NCI-H2107 treated with DMSO at 0.1 percent for 48 hours (cell line): ENCODE measurements around the gene OPTN.
"Not testable (repeated sequence)": the region's sequence is repeated elsewhere in the genome, so short reads cannot be mapped to it uniquely, and the experiment has no call there.

Experiments used
- DNase-seq: peaks from one replicate; lab custom pipeline; 2025; ENCODE audit not compliant: unreplicated experiment; lab: John Stamatoyannopoulos, UW

Gene OPTN

DNA sequence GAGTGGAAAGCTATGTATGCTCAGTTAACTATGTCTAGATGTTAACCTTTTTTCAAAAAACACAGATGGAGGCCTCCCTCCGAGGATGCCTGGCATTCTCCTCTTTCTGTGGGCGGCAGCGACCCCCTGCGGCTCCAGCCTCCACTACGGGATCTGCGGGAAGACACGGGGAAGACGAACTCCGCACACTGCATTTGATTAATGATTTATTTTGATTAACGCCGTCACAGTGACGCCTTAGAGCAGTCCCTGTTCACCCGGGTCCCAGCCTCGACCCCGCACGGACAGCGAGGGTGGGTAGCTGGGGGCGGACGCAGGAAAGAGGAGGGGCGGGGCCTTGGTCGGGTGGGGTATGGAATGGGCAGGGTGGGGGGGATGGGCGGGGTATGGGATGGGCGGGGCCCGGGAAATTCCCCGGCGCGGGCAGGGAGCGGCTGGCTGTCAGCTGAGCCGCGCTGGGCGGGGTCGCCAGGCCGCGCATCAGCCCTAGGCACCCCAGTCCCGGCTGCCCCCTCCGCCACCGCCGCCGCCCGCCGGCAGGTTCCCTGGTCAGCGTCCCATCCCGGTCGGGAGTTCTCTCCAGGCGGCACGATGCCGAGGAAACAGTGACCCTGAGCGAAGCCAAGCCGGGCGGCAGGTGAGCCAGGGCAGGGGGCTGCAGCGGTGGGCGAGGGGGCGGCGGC lies at the start of gene OPTN:
OPTN (plus strand) TSS at position 498 of the 683 bp plus-strand sequence. CDS start 8,960 bp downstream, outside the sequence.
- peak; percentile 23 for DNase-seq

DNA sequence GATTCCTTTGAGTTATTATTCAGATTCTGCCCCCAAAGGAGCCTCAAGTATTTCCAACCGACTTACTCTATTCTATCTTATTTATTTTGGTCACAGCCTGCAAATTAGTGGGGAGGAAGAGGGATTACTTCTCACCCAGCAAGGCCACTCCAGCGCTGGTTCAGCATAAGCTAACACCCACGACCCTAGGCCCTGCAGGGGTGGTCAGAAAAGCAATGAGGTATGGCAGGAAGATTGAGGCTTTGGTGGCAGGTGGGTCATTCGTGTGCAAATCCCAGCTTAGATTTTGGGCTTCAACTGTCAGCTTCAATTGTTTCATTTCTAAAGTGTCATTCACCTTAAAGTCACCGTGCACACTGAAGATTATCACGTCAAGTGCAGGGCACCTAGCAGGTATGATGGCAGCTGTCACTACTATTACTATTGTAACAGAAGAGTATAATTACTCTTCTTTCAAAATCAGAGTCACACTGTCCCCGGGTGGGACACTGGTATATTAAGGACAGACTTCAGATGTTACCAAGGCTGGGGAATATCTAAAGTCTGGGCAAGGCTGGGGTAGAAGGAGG lies 48.8 kb upstream of the OPTN start:
- DNase-seq: no peak

DNA sequence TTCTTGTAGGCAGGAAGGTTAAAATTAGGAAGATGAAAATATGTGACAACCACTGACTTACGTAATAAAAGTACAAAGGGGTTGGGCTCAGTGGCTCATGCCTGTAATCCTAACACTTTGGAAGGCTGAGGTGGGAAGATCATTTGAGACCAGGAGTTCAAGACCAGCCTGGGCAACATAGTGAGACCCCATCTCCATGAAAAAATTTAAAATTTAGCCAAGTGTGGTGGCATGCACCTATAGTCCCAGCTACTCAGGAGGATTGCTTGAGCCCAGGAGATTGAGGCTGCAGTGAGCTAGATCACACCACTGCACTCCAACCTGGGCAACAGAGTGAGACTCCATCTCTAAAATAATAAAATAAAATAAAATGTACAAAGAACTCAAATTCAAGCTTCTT lies 46.8 kb upstream of the OPTN start:
- DNase-seq: not testable (repeated sequence)

DNA sequence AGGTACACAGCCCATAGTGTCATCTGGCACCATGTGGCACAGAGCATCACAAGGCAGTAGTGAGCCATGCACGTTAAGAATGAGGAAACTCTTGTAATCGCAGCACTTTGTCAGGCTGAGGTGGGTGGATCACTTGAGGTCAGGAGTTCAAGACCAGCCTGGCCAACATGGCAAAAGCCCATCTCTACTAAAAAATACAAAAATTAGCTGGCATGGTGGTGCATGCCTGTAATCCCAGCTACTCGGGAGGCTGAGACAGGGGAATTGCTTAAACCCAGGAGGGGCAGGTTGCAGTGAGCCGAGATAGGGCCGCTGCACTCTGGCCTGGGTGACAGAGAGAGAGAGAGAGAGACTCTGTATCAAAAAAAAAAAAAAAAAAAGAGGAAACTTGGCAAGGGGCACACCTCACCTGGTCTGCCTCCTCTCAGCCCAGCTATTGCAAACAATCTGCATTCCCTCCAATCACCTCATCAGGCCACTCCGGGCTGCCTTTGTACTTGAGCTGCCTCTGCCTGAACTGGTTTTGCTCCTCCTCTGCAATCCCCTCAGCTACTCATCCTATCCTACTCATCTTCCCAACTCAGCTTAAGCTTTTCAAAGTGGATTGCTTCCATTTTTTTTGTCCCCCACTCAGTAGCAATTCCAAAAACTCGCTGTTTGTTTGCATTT lies 46.0 kb upstream of the OPTN start:
- no peak for DNase-seq

DNA sequence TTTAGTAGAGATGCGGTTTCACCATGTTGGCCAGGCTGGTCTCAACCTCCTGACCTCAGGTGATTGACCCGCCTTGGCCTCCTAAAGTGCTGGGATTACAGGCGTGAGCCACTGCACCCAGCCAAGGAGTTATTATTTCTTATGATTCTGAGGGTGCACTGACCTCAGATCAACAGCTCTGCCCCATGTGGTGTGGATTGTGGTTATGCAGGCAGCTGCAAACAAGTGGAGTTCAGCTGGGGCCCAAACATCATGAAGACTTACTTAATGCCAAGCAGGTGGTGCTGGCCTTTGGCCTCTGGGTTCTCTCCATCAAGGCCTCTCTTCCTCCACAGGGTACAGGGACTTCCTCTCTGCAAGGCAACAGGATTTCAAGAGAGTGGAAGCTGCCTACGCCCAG lies 45.1 kb upstream of the OPTN start:
- DNase-seq: no peak

DNA sequence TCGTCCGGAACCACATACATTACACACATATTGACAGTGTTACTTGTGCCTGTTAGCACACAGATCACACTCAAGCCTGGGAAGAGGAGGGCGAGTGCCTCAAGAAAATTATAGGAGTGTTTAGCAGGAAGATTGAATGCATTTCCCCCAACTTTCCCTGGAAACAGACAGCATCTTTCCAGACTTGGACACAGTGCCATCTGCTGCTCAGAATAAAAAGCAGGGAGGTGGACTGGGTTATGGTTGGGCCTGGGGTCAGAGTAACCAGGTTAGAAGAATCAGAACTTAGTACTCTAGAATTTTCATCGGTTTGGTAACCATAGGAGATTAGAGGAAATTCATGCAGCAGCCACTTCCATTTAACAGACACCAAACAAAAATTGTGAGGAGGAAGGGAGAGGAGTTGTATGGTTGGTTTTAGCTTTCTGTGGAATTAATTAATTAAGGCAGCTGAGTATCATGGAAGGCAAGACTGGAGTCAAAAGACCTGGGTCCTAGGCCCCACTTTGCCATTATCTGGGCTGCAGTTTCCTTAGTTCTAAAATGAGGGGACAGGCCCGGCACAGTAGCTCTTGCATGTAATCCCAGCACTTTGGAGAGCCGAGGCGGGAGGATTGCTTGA lies 43.4 kb upstream of the OPTN start:
- DNase-seq: no peak

DNA sequence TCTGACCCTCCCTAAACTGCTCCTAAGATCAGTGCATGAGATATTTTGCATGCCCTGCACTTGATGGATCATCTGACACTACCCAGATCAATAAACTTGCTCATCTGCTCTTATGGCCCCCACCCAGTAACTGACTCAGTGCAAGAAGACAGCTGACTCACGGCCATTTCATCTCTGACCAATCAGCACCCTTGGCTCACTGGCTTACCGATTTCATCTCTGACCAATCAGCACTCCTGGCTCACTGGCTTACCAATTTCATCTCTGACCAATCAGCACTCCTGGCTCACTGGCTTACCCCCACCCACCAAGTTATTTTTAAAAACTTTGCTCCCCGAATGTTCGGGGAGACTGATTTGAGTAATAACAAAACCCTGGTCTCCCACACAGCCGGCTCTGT lies 37.2 kb upstream of the OPTN start:
- no peak for DNase-seq

DNA sequence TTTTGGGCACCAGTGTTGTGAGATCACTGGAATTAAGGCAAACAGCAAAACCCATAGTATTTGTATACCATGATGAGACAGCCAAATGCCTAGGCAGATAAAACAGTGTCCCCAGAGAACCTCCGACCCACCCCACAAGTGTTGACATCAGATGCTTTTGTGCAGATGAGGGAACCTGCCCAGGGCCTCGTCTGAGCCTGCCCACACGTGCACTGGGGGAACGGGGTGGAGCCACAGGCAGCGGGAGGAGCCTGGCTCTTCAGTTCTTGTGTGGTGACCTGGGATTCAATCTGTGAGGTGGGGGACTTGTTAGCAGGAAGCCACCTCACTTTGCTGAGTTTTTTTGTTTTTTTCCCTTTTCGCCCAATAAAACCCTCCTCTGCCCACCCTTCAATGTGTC lies 33.4 kb upstream of the OPTN start:
- DNase-seq: no peak

DNA sequence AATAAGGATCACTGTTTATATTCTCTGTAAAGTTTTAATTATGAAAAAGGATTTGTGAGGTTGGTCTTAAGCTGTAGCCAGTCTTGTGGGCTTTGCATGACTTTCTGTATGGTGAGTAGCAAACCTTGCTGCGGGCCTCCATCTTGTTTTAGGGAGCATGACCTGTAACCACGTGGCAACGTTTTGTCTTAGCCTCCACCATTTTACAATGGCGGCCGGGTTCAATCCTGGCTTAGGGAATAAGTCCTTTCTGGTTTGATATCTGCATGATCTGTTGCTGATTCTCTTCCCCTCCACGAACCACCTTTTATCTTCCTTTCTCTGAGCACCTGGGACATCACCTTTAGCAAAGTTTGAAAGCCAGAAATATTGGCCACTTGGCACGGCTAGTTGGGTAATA lies 32.5 kb upstream of the OPTN start:
- no peak for DNase-seq

DNA sequence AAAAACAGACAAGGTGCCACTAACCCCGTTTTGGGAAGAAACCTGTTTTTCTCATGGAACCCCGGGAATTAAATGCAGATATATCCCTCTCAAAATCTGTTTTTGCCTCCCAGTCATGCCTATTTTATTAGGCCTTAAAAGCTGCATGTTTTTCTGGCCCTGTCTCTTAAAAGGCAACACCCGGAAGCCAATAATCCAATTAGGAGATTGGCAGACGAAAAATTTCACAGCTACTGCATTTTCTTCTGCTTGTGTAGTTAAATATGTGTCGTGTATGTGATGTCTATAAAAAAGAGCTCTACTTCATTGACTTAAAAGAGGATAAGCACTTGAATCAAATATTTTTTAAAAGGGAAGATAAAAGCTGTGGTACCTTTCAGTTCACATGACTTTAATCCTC lies 31.9 kb upstream of the OPTN start:
- DNase-seq: no peak

DNA sequence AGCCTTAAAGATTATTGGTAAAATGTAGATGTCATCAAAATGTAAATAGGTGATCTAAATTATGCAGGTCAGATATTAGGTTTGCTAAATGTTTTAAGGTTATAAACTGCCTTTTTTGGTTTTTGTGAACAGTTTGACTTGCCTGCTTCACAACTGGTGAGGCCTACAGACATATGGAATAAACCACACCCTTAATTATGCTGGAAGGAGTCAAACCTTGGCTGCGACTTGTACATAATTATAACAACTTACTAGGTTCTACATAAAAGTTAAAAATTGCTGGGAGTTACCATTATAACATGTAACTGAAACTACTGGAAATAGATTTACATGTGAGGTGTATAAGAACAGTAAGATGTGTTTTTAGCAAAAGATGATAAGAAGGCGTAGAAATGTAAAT lies 31.5 kb upstream of the OPTN start:
- no peak for DNase-seq

DNA sequence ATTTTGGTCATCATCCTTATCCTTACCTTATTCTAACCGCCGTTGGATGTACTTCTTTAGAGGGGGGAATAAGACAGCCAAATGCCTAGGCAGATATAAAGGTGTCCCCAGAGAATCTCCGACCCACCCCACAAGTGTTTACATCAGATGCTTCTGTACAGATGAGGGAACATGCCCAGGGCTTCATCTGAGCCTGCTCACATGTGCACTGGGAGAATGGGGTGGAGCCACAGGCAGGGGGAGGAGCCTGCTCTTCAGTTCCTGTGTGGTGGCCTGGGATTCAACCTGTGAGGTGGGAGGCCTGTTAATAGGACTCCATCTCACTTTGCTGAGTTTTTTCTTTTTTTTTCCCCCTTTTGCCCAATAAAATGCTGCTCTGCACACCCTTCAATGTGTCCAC lies 27.6 kb upstream of the OPTN start:
- no peak for DNase-seq

DNA sequence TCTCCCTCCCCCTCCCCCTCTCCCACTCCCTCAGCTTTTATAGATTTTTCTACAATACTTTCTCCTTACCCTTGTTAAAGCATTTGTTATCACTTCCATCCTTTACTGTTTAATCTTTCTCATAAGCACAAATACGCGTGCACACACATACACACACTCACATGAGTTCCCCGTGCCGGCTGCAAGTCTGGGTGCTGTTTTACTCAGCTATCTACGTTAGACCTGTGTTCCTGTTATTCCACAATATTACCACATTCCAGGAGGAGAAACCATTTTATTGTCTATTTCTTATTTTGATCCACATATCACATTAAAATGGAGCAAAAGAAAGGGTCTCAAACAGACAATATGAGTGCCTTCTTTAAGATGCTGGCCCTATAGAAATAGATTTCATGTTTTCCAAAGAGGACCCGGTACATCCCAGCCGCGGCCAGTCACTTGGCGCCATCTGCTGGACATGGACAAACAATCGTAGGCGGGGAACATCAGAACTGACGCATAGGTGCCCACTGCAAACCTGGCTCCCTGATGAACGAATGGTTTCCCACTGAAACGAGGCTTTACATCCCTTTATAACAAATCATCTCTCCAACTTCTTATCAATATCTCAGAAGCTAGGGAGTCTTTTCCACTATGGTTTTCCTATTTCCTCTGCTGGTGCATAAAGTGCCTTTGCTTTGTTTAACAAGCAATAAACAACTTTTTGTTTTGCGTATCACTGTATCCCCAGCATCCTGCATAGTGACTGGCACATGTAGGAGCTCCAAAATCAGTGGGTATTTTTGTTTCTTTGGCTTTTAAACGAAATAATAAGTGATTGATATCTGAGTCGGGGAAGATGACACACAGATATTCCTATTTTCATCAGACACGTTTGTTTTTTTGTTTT lies 25.2 kb upstream of the OPTN start:
- peak; percentile 44 for DNase-seq

DNA sequence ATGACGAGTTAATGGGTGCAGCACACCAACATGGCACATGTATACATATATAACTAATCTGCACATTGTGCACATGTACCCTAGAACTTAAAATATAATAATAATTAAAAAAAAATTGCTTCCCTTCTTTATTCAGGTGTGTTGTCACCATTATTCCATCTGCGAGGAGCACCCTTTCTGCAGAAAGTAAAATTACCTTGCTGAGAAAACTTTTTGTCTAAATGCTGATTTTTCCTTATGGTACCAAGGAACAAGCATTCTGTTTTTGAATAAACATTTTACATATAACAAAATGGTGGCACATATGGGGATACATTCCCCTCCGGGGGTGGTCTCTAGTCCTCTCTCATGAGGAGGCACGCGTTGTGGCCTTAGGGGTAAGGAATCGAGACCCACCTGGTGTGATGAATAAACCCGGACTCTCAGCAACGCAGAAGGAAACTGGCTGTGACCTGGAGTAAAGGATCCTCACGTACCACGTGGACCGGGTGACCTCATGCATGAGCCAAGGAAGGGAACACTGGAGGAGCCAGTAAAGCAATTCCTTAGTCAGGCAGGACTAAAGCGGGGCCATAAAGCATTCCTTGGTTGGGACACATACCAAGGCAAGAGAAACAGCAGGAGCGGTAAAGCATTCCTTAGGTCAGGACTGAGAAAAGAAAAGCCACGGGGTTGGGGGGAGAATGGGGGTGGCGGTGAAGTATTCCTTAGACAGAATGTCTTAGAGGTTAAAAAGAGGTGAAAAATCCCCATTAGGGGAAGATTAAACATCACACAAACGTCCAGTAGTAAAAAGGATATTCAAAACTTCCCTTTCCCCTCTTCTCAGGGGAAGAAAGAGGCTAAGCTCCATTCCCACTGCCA lies 20.8 kb upstream of the OPTN start:
- no peak for DNase-seq

DNA sequence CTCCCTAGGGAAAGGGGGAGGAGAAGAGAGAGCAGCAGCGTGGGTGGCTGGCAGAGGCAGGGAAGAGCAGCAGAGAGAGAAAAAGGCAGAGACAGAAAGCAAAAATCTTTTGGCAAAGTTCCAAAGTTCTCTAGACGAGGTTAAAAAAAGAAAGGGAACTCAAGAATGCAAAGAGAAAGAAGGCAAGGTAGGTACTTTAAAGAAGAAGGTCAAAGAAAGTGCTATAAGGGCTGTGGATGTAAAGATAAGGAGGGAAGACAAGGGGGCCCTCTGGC lies 20.2 kb upstream of the OPTN start:
- no peak for DNase-seq

DNA sequence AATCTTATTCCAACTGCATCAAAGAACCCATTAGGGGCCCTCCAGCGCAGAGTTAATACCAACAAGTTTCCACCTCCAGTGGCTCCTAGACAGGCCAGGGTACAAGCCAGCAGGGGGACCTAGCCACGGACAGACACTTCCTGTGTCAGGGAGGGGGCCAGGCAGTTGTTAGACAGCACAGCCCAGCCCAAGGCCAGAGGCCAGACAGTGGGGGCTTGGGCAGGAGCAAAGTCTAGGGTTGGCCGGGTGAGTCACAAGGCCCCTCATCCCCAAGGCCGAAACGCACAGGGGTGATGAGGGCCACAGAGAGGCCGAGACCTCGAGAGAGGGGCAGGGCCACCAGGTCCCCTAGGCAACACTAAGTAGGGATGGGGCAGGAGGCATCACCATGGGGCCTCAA lies 19.3 kb upstream of the OPTN start:
- DNase-seq: no peak

DNA sequence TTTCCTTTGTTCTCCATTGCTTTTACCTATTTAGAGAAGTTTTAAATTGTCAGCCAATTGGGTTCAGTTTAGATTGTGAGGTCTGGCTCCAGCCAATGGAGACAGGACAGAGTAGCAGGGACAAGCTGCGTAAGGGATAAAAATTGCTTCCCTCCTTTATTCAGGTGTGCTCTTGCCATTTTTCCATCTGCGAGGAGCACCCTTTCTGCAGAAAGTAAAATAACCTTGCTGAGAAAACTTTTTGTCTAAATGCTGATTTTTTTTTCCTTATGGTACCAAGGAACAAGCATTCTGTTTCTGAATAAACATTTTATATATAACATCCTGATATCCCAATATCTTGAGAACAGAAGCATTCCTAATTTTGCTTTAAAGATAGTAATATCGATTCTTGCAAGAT lies 16.3 kb upstream of the OPTN start:
- DNase-seq: not testable (repeated sequence)

DNA sequence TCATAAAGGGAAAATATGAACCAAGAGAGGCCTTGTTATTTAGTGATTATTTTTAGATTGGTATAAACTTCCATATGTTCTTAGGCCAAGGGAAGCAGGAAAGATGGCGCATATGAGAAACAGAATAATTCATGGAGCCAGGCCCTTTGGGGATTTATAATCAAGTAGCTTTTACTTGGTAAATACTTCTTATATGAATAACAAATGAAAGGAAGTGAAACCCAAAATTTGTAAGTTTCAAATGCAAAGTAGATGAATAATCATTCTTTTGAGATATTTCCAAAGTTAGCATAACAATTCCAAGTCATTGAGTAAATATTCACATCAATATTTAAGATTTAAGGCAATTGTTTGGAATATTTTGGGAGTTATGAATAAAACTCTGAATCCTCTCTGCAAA lies 13.9 kb upstream of the OPTN start:
- DNase-seq: no peak

DNA sequence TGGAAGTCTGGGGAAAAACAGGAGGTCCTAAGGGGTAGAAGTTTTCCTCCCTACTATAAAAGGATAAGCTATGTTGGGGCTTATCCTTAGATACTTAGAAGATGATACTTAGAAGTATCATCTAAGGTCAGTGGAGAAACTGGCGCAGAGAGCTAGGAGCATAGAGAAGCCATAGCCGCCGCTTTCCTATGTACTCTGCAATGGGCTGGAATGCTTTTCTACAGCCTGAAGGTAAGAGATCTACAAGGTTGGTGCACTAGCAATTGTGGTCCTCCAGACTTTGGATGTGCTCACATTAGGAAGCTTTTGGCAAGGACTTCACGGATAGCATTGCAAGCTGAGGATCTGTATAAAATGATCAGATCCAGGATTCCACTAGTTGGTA lies 12.4 kb upstream of the OPTN start:
- DNase-seq: no peak

DNA sequence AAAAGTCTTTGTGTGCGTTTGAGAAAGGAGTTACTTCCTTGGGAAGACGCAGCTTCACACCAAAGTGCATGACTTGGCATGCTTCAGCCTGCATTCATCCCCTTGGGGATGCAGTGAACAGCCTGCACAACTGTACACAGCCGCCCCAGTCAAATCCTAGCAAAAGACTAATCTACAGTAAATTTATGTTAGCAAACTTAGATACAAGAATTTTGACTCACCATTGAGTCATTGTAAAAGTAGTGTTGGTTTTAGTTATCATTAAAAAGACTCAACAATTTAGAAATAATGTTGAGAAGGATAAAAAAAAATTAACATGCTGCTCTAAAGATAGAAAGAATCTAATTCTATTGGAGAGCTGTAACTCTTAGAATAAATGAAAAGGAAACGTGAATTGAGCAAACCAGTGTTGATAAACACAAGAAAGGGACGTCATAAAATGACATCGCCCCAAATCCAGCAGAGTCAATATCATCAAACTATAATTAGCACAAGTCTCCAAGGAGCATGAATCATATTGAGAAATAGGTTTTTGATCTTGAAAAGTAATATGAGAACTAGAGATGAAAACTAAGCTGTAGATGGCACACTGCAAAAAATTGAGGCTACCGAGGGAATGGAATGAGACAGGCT lies 11.9 kb upstream of the OPTN start:
- no peak for DNase-seq
